ENCODE measurements around the gene C11orf54.

C11orf54 gene

GRCh38 chr11:93712678-93713077, 28.8 kb upstream of the C11orf54 start:
- no peak for TF ChIP-seq CTCF (IDR thresholded peaks at IDR 0.05; ENCODE audit: low read depth, low read length)
- no peak overlapping the region for H3K4me3 ChIP-seq (ENCODE audit: low read depth, low read length)

GRCh38 chr11:93715797-93716396, 25.6 kb upstream of the C11orf54 start:
- TF ChIP-seq CTCF (IDR thresholded peaks at IDR 0.05; ENCODE audit: low read depth, low read length), result no peak
- no peak overlapping the region for H3K4me3 ChIP-seq (ENCODE audit: low read depth, low read length)

- no peak overlapping the region for H3K4me3 ChIP-seq (ENCODE audit: low read depth, low read length)
- no peak for TF ChIP-seq CTCF (IDR thresholded peaks at IDR 0.05; ENCODE audit: low read depth, low read length)
Observed at GRCh38 chr11:93717501-93717900, 24.0 kb upstream of the C11orf54 start.

GRCh38 chr11:93718057-93718563, 23.4 kb upstream of the C11orf54 start:
- no peak overlapping the region for H3K4me3 ChIP-seq (ENCODE audit: low read depth, low read length)
- TF ChIP-seq CTCF (IDR thresholded peaks at IDR 0.05; ENCODE audit: low read depth, low read length), result no peak

- no peak for TF ChIP-seq CTCF (IDR thresholded peaks at IDR 0.05; ENCODE audit: low read depth, low read length)
- no peak overlapping the region for H3K4me3 ChIP-seq (ENCODE audit: low read depth, low read length)
Observed at GRCh38 chr11:93719310-93719709, 22.2 kb upstream of the C11orf54 start.

- TF ChIP-seq CTCF (IDR thresholded peaks at IDR 0.05; ENCODE audit: low read depth, low read length), result no peak
- no peak overlapping the region for H3K4me3 ChIP-seq (ENCODE audit: low read depth, low read length)
Observed at GRCh38 chr11:93720522-93720921, 20.9 kb upstream of the C11orf54 start.

- TF ChIP-seq CTCF (IDR thresholded peaks at IDR 0.05; ENCODE audit: low read depth, low read length), result no peak
- no peak overlapping the region for H3K4me3 ChIP-seq (ENCODE audit: low read depth, low read length)
Observed at GRCh38 chr11:93724089-93724488, 17.4 kb upstream of the C11orf54 start.

Measured in WI38 (cell line).